Kidney (tissue), 14 donors: ENCODE data around the gene ADCY2. TPM values are rescaled to one million over a fixed set of nuclear protein-coding genes. Genes with fewer than 3 reads are reported as not detected.

Experiments used
- DNase-seq, 5 donors: peaks; one replicate each; pipeline ENCODE4 v3.0.0-alpha.2; 2013 to 2020
- FAIRE-seq: peaks from 2 replicates; lab custom pipeline; 2012; peaks lifted over from hg19 to GRCh38; lab: Jason Lieb, UNC
- H3K27ac ChIP-seq, 2 donors: one replicate each; pipeline ENCODE4 v1.7.0; 2013; ENCODE audit warnings: low read depth in 2 of 2, low read length in 2 of 2, inconsistent platforms in 1 of 2
- H3K27me3 ChIP-seq: one replicate; pipeline ENCODE4 v1.7.1; 2013; ENCODE audit warnings: low read length, inconsistent platforms; ENCODE audit not compliant: control insufficient read depth, insufficient read depth
- H3K36me3 ChIP-seq, 3 donors: one replicate each; pipeline versions ENCODE4 v1.7.0 to v1.7.1; 2013; ENCODE audit warnings: low read length in 3 of 3, control low read depth in 1 of 3, inconsistent platforms in 1 of 3; ENCODE audit not compliant: insufficient read depth in 3 of 3, control insufficient read depth in 2 of 3
- H3K4me1 ChIP-seq, 3 donors: one replicate each; pipeline versions ENCODE4 v1.7.0 to v1.7.1; 2013; ENCODE audit warnings: low read length in 3 of 3, inconsistent platforms in 1 of 3, low read depth in 1 of 3; ENCODE audit not compliant: control insufficient read depth in 2 of 3, insufficient read depth in 2 of 3
- H3K4me3 ChIP-seq, 3 donors: one replicate each; pipeline versions ENCODE4 v1.7.0 to v1.8.1; 2013; ENCODE audit warnings: low read length in 3 of 3, control low read depth in 1 of 3, inconsistent platforms in 1 of 3
- H3K9ac ChIP-seq, 3 donors: one replicate each; pipeline versions ENCODE4 v1.7.0 to v1.7.1; 2013; ENCODE audit warnings: low read length in 3 of 3, control low read depth in 1 of 3, inconsistent platforms in 1 of 3
- H3K9me3 ChIP-seq, 3 donors: one replicate each; pipeline versions ENCODE4 v1.7.0 to v1.7.1; 2013; ENCODE audit warnings: low read length in 3 of 3, control low read depth in 1 of 3, inconsistent platforms in 1 of 3; ENCODE audit not compliant: control insufficient read depth in 2 of 3, insufficient read depth in 1 of 3
- CTCF ChIP-seq: IDR thresholded peaks from 3 replicates; pipeline ENCODE4 v1.5.1; 2012; ENCODE audit warnings: mild to moderate bottlenecking, moderate library complexity, borderline replicate concordance; ENCODE audit not compliant: insufficient read depth; ENCODE audit errors: extremely low read depth
- intact Hi-C: fragments of 100-400 bp; cut with DNase I; formaldehyde crosslinking; loops from one replicate; pipeline ENCODE4 v1.11.1; 2022
- polyA plus RNA-seq: library from polyadenylated mRNA; stranded (reverse); fragments of 350-450 nt; fragmentation: Illumina TruSeq; extraction: RNeasy Lipid Tissue Mini Kit (QIAGEN cat#74804); gene quantifications from one replicate; pipeline ENCODE4 v1.2.3, GENCODE V29; 2014; ENCODE audit warnings: low read depth, low replicate concordance; ENCODE audit not compliant: insufficient read depth
- total RNA-seq: library from RNA; stranded (reverse); fragmentation: NEBNext Ultra II Directional; extraction: Animal tissue kit (Norgen Biotek cat#: 25700); gene quantifications from one replicate; pipeline ENCODE4 v1.2.1, GENCODE V29; 2021
- donor health status: control.
- donor health status: control.
- donor health status: control.
- donor health status: control.
- donor health status: control.
- donor health status: DM: yes; HTN: yes; CAD: no.
- donor health status: Normal renal cell carcinoma (clear cell type).

The ADCY2 gene
- total and polyA plus RNA-seq, 2 donors from 2014 or later, result 0.17 to 2.2 TPM

- DNase-seq (no peak), FAIRE-seq (no peak)
- intact Hi-C loops, result no loop called here
- no peak overlapping the region for H3K9ac ChIP-seq
- no peaks in the 10 kb centered on the region for H3K4me1 ChIP-seq
- no peaks in the 10 kb centered on the region for H3K9me3 ChIP-seq
- H3K27ac ChIP-seq, result no peak overlapping the region
- no peak overlapping the region for H3K4me3 ChIP-seq
- H3K36me3 ChIP-seq, result no peaks in the 10 kb centered on the region
- no peak for TF ChIP-seq CTCF
- H3K27me3 ChIP-seq, result no peaks in the 10 kb centered on the region
Observed at GRCh38 chr5:7445831-7446230, 49.9 kb downstream of the ADCY2 start.

GRCh38 chr5:7446913-7447312 is 51.0 kb downstream of the ADCY2 start:
- DNase-seq, result no peak
- Histone ChIP-seq H3K27ac (no peak overlapping the region), H3K9me3 (no peaks in the 10 kb centered on the region), H3K4me1 (no peaks in the 10 kb centered on the region), H3K36me3 (no peaks in the 10 kb centered on the region), H3K9ac (no peak overlapping the region), H3K4me3 (no peak overlapping the region), H3K27me3 (no peaks in the 10 kb centered on the region)
- FAIRE-seq, result no peak
- TF ChIP-seq CTCF, result no peak
- intact Hi-C loops, result no loop called here

GRCh38 chr5:7453947-7454346 is 58.0 kb downstream of the ADCY2 start:
- no peaks in the 10 kb centered on the region for H3K27me3 ChIP-seq
- H3K36me3 ChIP-seq, result no peaks in the 10 kb centered on the region
- no peak overlapping the region for H3K4me3 ChIP-seq
- no peak for DNase-seq
- no peak overlapping the region for H3K27ac ChIP-seq
- intact Hi-C loops, result no loop called here
- H3K9ac ChIP-seq, result no peak overlapping the region
- no peaks in the 10 kb centered on the region for H3K9me3 ChIP-seq
- no peak for FAIRE-seq
- TF ChIP-seq CTCF, result no peak
- no peaks in the 10 kb centered on the region for H3K4me1 ChIP-seq

- H3K27ac ChIP-seq, result no peak overlapping the region
- TF ChIP-seq CTCF, result no peak
- no peaks in the 10 kb centered on the region for H3K27me3 ChIP-seq
- intact Hi-C loops, result no loop called here
- DNase-seq, result no peak
- H3K4me1 ChIP-seq, result no peaks in the 10 kb centered on the region
- no peak overlapping the region for H3K4me3 ChIP-seq
- no peaks in the 10 kb centered on the region for H3K36me3 ChIP-seq
- H3K9ac ChIP-seq, result no peak overlapping the region
- no peak for FAIRE-seq
- no peaks in the 10 kb centered on the region for H3K9me3 ChIP-seq
Observed at GRCh38 chr5:7456206-7456605, 60.3 kb downstream of the ADCY2 start.
